ENCODE data around the gene SFT2D2. TPM values are rescaled to one million over a fixed set of nuclear protein-coding genes. Genes with fewer than 3 reads are reported as not detected.

The SFT2D2 gene
- total RNA-seq, 2 donors from 2014 or later = 32.5 to 34.3 TPM

DNA sequence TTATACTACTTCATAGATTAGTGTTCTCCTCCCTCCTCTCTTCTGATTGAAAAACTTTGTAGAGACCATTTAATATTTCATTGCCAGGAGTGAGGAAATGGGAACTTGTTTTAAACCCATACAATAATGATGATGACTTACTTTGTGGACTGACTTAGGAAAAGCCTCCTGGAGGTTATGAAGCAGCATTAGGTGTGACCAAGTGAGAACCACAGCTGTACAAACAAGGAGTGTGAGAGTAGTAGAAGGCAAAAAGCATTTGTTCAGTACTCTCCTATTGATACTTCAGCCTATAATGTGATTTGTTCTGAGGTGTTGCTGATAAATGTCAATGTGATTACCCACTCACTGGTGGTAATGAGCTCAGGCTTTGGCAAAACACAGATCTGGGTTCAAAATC lies 38.6 kb upstream of the SFT2D2 start:
- Histone ChIP-seq H3K4me1 (ENCODE audit: control insufficient read depth, insufficient read depth, low read length) (no peaks in the 10 kb centered on the region), H3K9me3 (ENCODE audit: control insufficient read depth, low read length) (no peaks in the 10 kb centered on the region), H3K4me3 (ENCODE audit: low read length) (no peak overlapping the region), H3K9ac (ENCODE audit: extremely low read depth, low read length, poor library complexity, severe bottlenecking) (no peak overlapping the region), H3K27me3 (ENCODE audit: control insufficient read depth, insufficient read depth, low read length, poor library complexity, severe bottlenecking) (no peaks in the 10 kb centered on the region), H3K36me3 (ENCODE audit: control insufficient read depth, insufficient read depth, low read length) (peaks cover 55% of the 10 kb centered on the region), H3K27ac (ENCODE audit: low read depth, low read length) (no peak overlapping the region)
- Mint-ChIP-seq H3K4me3 (no peak overlapping the region), H3K4me1 (peaks cover 16% of the 10 kb centered on the region), H3K9me3 (peaks cover 4% of the 10 kb centered on the region), H3K27ac (no peak overlapping the region), H3K27me3 (ENCODE audit: insufficient read depth) (no peaks in the 10 kb centered on the region), H3K36me3 (ENCODE audit: low read depth) (peaks cover 52% of the 10 kb centered on the region)
- TF ChIP-seq, protein P1, sequence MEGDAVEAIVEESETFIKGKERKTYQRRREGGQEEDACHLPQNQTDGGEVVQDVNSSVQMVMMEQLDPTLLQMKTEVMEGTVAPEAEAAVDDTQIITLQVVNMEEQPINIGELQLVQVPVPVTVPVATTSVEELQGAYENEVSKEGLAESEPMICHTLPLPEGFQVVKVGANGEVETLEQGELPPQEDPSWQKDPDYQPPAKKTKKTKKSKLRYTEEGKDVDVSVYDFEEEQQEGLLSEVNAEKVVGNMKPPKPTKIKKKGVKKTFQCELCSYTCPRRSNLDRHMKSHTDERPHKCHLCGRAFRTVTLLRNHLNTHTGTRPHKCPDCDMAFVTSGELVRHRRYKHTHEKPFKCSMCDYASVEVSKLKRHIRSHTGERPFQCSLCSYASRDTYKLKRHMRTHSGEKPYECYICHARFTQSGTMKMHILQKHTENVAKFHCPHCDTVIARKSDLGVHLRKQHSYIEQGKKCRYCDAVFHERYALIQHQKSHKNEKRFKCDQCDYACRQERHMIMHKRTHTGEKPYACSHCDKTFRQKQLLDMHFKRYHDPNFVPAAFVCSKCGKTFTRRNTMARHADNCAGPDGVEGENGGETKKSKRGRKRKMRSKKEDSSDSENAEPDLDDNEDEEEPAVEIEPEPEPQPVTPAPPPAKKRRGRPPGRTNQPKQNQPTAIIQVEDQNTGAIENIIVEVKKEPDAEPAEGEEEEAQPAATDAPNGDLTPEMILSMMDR (conservative IDR thresholded peaks at IDR 0.05) = no peak
- DNase-seq = no peak

DNA sequence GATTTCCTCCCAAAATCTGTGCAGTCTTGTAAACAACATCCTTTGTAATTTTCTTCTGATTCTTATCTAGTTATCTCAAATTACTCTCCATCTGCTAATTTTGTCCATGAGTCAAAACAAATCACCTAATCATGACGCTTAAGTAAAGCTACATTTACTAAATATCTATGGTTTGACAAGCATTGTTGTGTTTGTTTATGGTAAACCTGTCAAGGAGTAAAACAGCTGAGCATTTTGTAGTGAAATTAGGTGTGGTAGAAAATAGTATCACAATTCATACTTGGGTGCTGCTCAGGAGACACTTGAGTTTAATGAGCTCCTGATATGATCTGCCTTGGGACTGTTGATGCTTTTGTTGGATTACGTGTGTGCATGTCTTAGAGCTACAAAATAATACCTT lies 35.4 kb upstream of the SFT2D2 start:
- H3K9ac ChIP-seq (ENCODE audit: extremely low read depth, low read length, poor library complexity, severe bottlenecking) = no peak overlapping the region
- Mint-ChIP-seq H3K4me1 (peaks cover 7% of the 10 kb centered on the region), H3K36me3 (ENCODE audit: low read depth) (peaks cover 61% of the 10 kb centered on the region), H3K27me3 (ENCODE audit: insufficient read depth) (no peaks in the 10 kb centered on the region), H3K4me3 (no peak overlapping the region), H3K9me3 (peaks cover 4% of the 10 kb centered on the region), H3K27ac (no peak overlapping the region)
- H3K4me1 ChIP-seq (ENCODE audit: control insufficient read depth, insufficient read depth, low read length) = no peaks in the 10 kb centered on the region
- no peak for DNase-seq
- H3K4me3 ChIP-seq (ENCODE audit: low read length) = no peak overlapping the region
- no peak overlapping the region for H3K27ac ChIP-seq (ENCODE audit: low read depth, low read length)
- H3K36me3 ChIP-seq (ENCODE audit: control insufficient read depth, insufficient read depth, low read length) = peaks cover 66% of the 10 kb centered on the region
- TF ChIP-seq, protein P1 (conservative IDR thresholded peaks at IDR 0.05) = no peak
- no peaks in the 10 kb centered on the region for H3K27me3 ChIP-seq (ENCODE audit: control insufficient read depth, insufficient read depth, low read length, poor library complexity, severe bottlenecking)
- H3K9me3 ChIP-seq (ENCODE audit: control insufficient read depth, low read length) = no peaks in the 10 kb centered on the region
- 92% methylated on average over 2 of the region's 2 CpGs; no CpG with 5 or more reads in 1 of the 2 experiments for WGBS, 2 experiments (ENCODE audit: insufficient coverage in 1 of 2, insufficient read length in 1 of 2)

DNA sequence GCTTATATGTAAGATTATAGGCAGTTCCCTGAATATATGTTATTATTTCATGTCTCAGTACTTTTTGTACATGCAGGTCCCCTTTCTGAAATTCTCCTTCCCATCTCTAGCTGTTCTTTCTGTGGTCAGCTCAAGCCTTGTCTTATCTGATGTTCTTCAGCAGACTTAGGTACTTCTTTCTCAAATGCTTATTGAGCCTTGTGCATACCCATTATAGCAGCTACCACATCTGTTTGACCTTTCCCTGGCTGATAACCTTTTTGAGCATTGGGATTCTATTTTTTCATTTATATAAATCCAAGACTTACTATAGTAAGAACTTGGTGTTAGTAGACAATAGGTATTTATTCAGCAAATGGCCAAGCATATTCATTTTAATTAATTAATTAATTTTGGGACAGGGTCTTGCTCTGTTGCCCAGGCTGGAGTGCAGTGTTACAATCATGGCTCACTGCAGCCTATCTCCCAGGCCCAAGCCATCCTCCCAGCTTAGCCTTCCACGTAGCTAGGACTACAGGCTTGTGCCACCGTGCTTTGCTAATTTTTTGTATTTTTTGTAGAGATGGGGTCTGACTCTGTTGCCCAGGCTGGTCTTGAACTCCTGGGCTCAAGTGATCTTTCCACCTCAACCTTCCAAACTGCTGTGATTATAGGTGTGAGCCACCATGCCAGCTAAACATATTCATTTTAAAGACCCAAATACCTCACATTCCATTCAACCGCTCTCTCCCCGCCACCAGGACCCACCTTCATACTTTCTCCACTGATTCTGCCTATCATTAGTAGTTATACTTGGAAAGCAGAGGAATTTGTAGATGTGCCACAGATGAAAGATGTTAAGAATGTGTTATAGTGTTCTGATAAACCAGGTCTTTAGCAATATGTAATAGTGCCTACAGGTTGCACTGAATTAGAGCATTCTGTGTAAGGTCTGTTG lies 30.3 kb upstream of the SFT2D2 start:
- no peak overlapping the region for H3K27ac ChIP-seq (ENCODE audit: low read depth, low read length)
- no peaks in the 10 kb centered on the region for H3K9me3 ChIP-seq (ENCODE audit: control insufficient read depth, low read length)
- H3K4me3 ChIP-seq (ENCODE audit: low read length) = no peak overlapping the region
- no peak overlapping the region for H3K9ac ChIP-seq (ENCODE audit: extremely low read depth, low read length, poor library complexity, severe bottlenecking)
- TF ChIP-seq, protein P1 (conservative IDR thresholded peaks at IDR 0.05) = no peak
- DNase-seq = peak; percentile 49
- H3K9me3 Mint-ChIP-seq = peaks cover 4% of the 10 kb centered on the region
- H3K27me3 ChIP-seq (ENCODE audit: control insufficient read depth, insufficient read depth, low read length, poor library complexity, severe bottlenecking) = no peaks in the 10 kb centered on the region
- H3K36me3 ChIP-seq (ENCODE audit: control insufficient read depth, insufficient read depth, low read length) = peaks cover 61% of the 10 kb centered on the region
- H3K36me3 Mint-ChIP-seq (ENCODE audit: low read depth) = peaks cover 51% of the 10 kb centered on the region
- WGBS, 2 experiments (ENCODE audit: insufficient coverage in 1 of 2, insufficient read length in 1 of 2) = 93% methylated on average over 4 of the region's 4 CpGs; no CpG with 5 or more reads in 1 of the 2 experiments
- no peak overlapping the region for H3K27ac Mint-ChIP-seq
- no peak overlapping the region for H3K4me3 Mint-ChIP-seq
- no peaks in the 10 kb centered on the region for H3K27me3 Mint-ChIP-seq (ENCODE audit: insufficient read depth)
- H3K4me1 Mint-ChIP-seq = peaks cover 8% of the 10 kb centered on the region
- H3K4me1 ChIP-seq (ENCODE audit: control insufficient read depth, insufficient read depth, low read length) = peaks cover 2% of the 10 kb centered on the region
